ENCODE measurements around the gene FLT4.

FLT4 gene

GRCh38 chr5:180589771-180590542 lies 59.4 kb downstream of the FLT4 start:
- Histone ChIP-seq H2AFZ (ENCODE audit: low read depth, low read length) (no peak overlapping the region), H3K27ac (ENCODE audit: low read length) (no peak overlapping the region), H3K79me2 (ENCODE audit: low read length) (no peaks in the 10 kb centered on the region), H3K4me2 (ENCODE audit: low read length) (no peak overlapping the region), H3K36me3 (replicated peaks; ENCODE audit: low read depth, low read length) (no peaks in the 10 kb centered on the region), H3K4me1 (ENCODE audit: low read length) (no peaks in the 10 kb centered on the region), H3K27me3 (ENCODE audit: low read depth, low read length) (no peaks in the 10 kb centered on the region), H4K20me1 (ENCODE audit: insufficient read depth, low read length) (no peaks in the 10 kb centered on the region), H3K4me3 (ENCODE audit: low read length) (no peak overlapping the region), H3K9me3 (ENCODE audit: insufficient read depth, low read length) (no peaks in the 10 kb centered on the region), H3K9ac (ENCODE audit: low read length) (no peak overlapping the region)
- TF ChIP-seq CTCF (IDR thresholded peaks at IDR 0.05; ENCODE audit: low read depth, low read length) (no peak), EZH2phosphoT487 (IDR thresholded peaks at IDR 0.05; ENCODE audit: low read depth) (no peak)

DNA sequence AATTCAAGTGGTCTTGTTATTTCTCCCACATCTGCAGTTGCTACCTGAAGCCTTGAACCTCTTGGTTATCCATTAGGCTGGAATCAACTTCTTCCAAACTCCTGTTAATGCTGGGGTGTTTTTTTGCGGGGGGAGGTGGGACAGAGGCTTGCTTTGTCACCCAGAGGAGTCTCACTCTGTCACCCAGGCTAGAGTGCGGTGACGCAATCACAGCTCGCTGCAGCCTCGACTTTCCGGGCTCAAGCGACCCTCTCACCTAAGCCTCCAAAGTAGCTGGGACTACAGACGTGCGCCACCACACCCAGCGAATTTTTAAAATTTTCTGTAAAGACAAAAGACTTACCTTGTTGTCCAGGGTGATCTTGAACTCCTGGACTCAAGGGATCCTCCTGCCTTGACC lies 62.5 kb downstream of the FLT4 start:
- Histone ChIP-seq H3K36me3 (replicated peaks; ENCODE audit: low read depth, low read length) (no peaks in the 10 kb centered on the region), H3K9me3 (ENCODE audit: insufficient read depth, low read length) (no peaks in the 10 kb centered on the region), H4K20me1 (ENCODE audit: insufficient read depth, low read length) (no peaks in the 10 kb centered on the region), H3K4me1 (ENCODE audit: low read length) (no peaks in the 10 kb centered on the region), H3K4me2 (ENCODE audit: low read length) (no peak overlapping the region), H3K27ac (ENCODE audit: low read length) (no peak overlapping the region), H2AFZ (ENCODE audit: low read depth, low read length) (no peak overlapping the region), H3K27me3 (ENCODE audit: low read depth, low read length) (no peaks in the 10 kb centered on the region), H3K79me2 (ENCODE audit: low read length) (no peaks in the 10 kb centered on the region), H3K4me3 (ENCODE audit: low read length) (no peak overlapping the region), H3K9ac (ENCODE audit: low read length) (no peak overlapping the region)
- no peak for TF ChIP-seq EZH2phosphoT487 (IDR thresholded peaks at IDR 0.05; ENCODE audit: low read depth)
- no peak for TF ChIP-seq CTCF (IDR thresholded peaks at IDR 0.05; ENCODE audit: low read depth, low read length)

DNA sequence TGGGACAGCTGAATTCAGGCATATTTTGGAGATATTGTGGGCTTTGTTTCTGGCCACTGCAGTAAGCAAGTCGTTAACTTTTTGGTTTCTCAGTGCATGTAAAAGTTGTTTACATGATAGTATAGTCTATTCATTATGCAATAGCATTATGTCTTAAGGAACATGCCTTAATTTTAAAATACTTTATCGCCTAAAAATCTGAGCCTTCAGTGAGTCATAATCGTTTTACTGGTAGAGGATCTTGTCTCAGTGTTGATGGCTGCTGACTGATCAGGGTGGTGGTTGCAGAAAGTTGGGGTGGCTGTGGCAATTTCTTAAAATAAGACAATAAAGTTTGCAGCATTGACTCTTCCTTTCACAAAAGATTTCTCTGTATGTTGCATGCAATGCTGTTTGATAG lies 63.2 kb downstream of the FLT4 start:
- H2AFZ ChIP-seq (ENCODE audit: low read depth, low read length), result no peak overlapping the region
- no peaks in the 10 kb centered on the region for H3K4me1 ChIP-seq (ENCODE audit: low read length)
- H3K4me3 ChIP-seq (ENCODE audit: low read length), result no peak overlapping the region
- no peak overlapping the region for H3K9ac ChIP-seq (ENCODE audit: low read length)
- no peak overlapping the region for H3K27ac ChIP-seq (ENCODE audit: low read length)
- no peaks in the 10 kb centered on the region for H4K20me1 ChIP-seq (ENCODE audit: insufficient read depth, low read length)
- no peaks in the 10 kb centered on the region for H3K27me3 ChIP-seq (ENCODE audit: low read depth, low read length)
- H3K4me2 ChIP-seq (ENCODE audit: low read length), result no peak overlapping the region
- H3K79me2 ChIP-seq (ENCODE audit: low read length), result no peaks in the 10 kb centered on the region
- no peaks in the 10 kb centered on the region for H3K9me3 ChIP-seq (ENCODE audit: insufficient read depth, low read length)
- no peak for TF ChIP-seq EZH2phosphoT487 (IDR thresholded peaks at IDR 0.05; ENCODE audit: low read depth)
- TF ChIP-seq CTCF (IDR thresholded peaks at IDR 0.05; ENCODE audit: low read depth, low read length), result no peak
- H3K36me3 ChIP-seq (replicated peaks; ENCODE audit: low read depth, low read length), result no peaks in the 10 kb centered on the region

GRCh38 chr5:180583738-180584137 lies 65.7 kb downstream of the FLT4 start:
- Histone ChIP-seq H3K4me1 (ENCODE audit: low read length) (no peaks in the 10 kb centered on the region), H3K4me2 (ENCODE audit: low read length) (no peak overlapping the region), H2AFZ (ENCODE audit: low read depth, low read length) (no peak overlapping the region), H3K79me2 (ENCODE audit: low read length) (no peaks in the 10 kb centered on the region), H3K27ac (ENCODE audit: low read length) (no peak overlapping the region), H3K9me3 (ENCODE audit: insufficient read depth, low read length) (no peaks in the 10 kb centered on the region), H3K36me3 (replicated peaks; ENCODE audit: low read depth, low read length) (no peaks in the 10 kb centered on the region), H4K20me1 (ENCODE audit: insufficient read depth, low read length) (no peaks in the 10 kb centered on the region), H3K4me3 (ENCODE audit: low read length) (no peak overlapping the region), H3K9ac (ENCODE audit: low read length) (no peak overlapping the region), H3K27me3 (ENCODE audit: low read depth, low read length) (no peaks in the 10 kb centered on the region)
- TF ChIP-seq CTCF (IDR thresholded peaks at IDR 0.05; ENCODE audit: low read depth, low read length) (no peak), EZH2phosphoT487 (IDR thresholded peaks at IDR 0.05; ENCODE audit: low read depth) (no peak)
